T1000 (cell line): ENCODE results near the gene ZNF280D.
"Not testable (repeated sequence)": the region's sequence is repeated elsewhere in the genome, so short reads cannot be mapped to it uniquely, and the experiment has no call there.

ENCODE experiments used
- DNase-seq: peaks from one replicate; lab custom pipeline; 2025; ENCODE audit warnings: mixed read lengths; lab: John Stamatoyannopoulos, UW

Gene ZNF280D

GRCh38 chr15:56733136-56734012 is at the start of gene ZNF280D:
ZNF280D (minus strand) TSS chr15:56733509; CDS start chr15:56707109, 26,400 bp downstream.
- peak; percentile 63 for DNase-seq

- DNase-seq: no peak
These were observed 49.0 kb upstream of the ZNF280D start for GRCh38 chr15:56782306-56782705.

- DNase-seq: no peak
These were observed 48.4 kb upstream of the ZNF280D start for GRCh38 chr15:56781666-56782065.

GRCh38 chr15:56780102-56780725 is 46.9 kb upstream of the ZNF280D start:
- not testable (repeated sequence) for DNase-seq

- DNase-seq: not testable (repeated sequence)
These were observed 46.1 kb upstream of the ZNF280D start for GRCh38 chr15:56779449-56779848.

- no peak for DNase-seq
These were observed 45.5 kb upstream of the ZNF280D start for GRCh38 chr15:56778761-56779160.

GRCh38 chr15:56776839-56777238 is 43.5 kb upstream of the ZNF280D start:
- DNase-seq: no peak

GRCh38 chr15:56775641-56776040 is 42.3 kb upstream of the ZNF280D start:
- DNase-seq: no peak

- no peak for DNase-seq
These were observed 41.0 kb upstream of the ZNF280D start for GRCh38 chr15:56774356-56774755.

- DNase-seq: no peak
These were observed 39.7 kb upstream of the ZNF280D start for GRCh38 chr15:56772868-56773639.

- no peak for DNase-seq
These were observed 36.9 kb upstream of the ZNF280D start for GRCh38 chr15:56770173-56770572.

- DNase-seq: no peak
These were observed 34.0 kb upstream of the ZNF280D start for GRCh38 chr15:56767315-56767714.

GRCh38 chr15:56765251-56765650 is 31.9 kb upstream of the ZNF280D start:
- no peak for DNase-seq

GRCh38 chr15:56763141-56763895 is 30.0 kb upstream of the ZNF280D start:
- no peak for DNase-seq

- no peak for DNase-seq
These were observed 26.9 kb upstream of the ZNF280D start for GRCh38 chr15:56760186-56760585.

- peak; percentile 53 for DNase-seq
These were observed 26.1 kb upstream of the ZNF280D start for GRCh38 chr15:56759450-56759845.

GRCh38 chr15:56758770-56759449 is 25.6 kb upstream of the ZNF280D start:
- peak; percentile 27 for DNase-seq

GRCh38 chr15:56757875-56758274 is 24.6 kb upstream of the ZNF280D start:
- DNase-seq: no peak

- DNase-seq: no peak
These were observed 21.6 kb upstream of the ZNF280D start for GRCh38 chr15:56754772-56755370.

- DNase-seq: no peak
These were observed 19.7 kb upstream of the ZNF280D start for GRCh38 chr15:56752986-56753385.

GRCh38 chr15:56749982-56750381 is 16.7 kb upstream of the ZNF280D start:
- DNase-seq: no peak
